Activated CD8-positive, alpha-beta memory T cell treated with anti-CD3 and anti-CD28 coated beads, Interleukin-2, amount 10 ng/mL, durations not matched to agents 7 days and 5 days (primary cell): ENCODE results near the gene SIRT2. TPM values are rescaled to one million over a fixed set of nuclear protein-coding genes. Genes with fewer than 3 reads are reported as not detected.
"Not testable (repeated sequence)": the region's sequence is repeated elsewhere in the genome, so short reads cannot be mapped to it uniquely, and the experiment has no call there.

Experiments
- ATAC-seq: fragments of 150-1000 bp; cut with Tn5 transposase; one replicate; pipeline ENCODE4 v1.10.0; 2021; ENCODE audit warnings: moderate library complexity
- CTCF ChIA-PET: fragments of 350-600 bp; sonication (Branson Sonifier 250); formaldehyde crosslinking; loops from one replicate; lab custom pipeline; 2021; ENCODE audit warnings: antibody characterized with exemption; lab: Charles Lee
- DNase-seq: peaks from one replicate; pipeline ENCODE4 v3.0.0-alpha.2; 2020
- H3K27ac Mint-ChIP-seq: one replicate; pipeline ENCODE4 v1.8.0; 2021; ENCODE audit warnings: mild to moderate bottlenecking, mixed read lengths
- H3K27me3 Mint-ChIP-seq: one replicate; pipeline ENCODE4 v1.8.0; 2021; ENCODE audit warnings: mixed read lengths
- H3K36me3 Mint-ChIP-seq: one replicate; pipeline ENCODE4 v1.8.0; 2021; ENCODE audit warnings: mild to moderate bottlenecking, mixed read lengths
- H3K4me1 Mint-ChIP-seq: one replicate; pipeline ENCODE4 v1.8.0; 2021; ENCODE audit warnings: mixed read lengths
- H3K4me3 Mint-ChIP-seq: one replicate; pipeline ENCODE4 v1.8.0; 2021; ENCODE audit warnings: mild to moderate bottlenecking, moderate library complexity, mixed read lengths
- H3K9me3 Mint-ChIP-seq: one replicate; pipeline ENCODE4 v1.8.0; 2022; ENCODE audit warnings: low read depth, mixed read lengths
- total RNA-seq, 2 experiments: library from RNA; stranded (reverse); gene quantifications; one replicate each; pipeline ENCODE4 v1.2.3, GENCODE V29; 2021

SIRT2 gene
- total RNA-seq = 10 to 100 TPM; 47.1 to 47.8 TPM

DNA sequence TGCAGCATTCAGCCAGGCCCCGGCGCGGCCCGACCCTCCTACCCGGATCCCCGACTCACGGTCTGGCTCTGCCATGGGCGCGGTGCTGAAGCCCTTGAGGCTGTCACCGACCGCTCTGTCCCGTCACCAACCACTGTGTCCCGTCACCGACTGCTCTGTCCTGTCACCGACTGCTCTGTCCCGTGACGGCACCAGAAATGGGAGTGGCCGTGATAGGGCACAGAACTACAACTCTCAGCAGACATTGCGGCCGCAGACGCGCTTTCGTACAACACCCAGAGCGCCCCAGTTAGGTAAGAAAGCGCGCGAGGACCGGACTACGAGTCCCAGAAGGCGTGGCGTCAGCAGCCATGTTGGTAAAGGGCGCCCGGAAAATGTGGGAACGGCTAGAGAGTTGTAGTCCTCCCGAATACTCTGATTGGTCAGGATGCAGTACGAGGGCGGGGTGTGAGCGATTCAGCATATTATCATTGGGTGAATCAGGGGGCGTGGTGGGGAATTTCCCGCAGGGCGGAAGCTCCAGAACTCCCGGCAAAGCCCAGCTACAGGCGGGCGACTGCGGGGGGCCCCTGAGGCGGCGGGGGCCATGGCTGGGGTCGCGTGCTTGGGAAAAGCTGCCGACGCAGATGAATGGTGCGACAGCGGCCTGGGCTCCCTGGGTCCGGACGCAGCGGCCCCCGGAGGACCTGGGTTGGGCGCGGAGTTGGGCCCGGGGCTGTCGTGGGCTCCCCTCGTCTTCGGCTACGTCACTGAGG, at the start of gene SIRT2, which contains the start of gene NFKBIB:
TSS of gene SIRT2 (minus strand) at position 172 of the 755 bp plus-strand sequence. CDS start at position 75, 97 bp downstream.
TSS of gene NFKBIB (plus strand) at position 523 of the 755 bp plus-strand sequence. CDS start at position 587, 64 bp downstream.
- H3K4me3 Mint-ChIP-seq = peak within 1 kb of the TSS; percentile 97
- no peaks in the 10 kb centered on the region for H3K27me3 Mint-ChIP-seq
- H3K4me1 Mint-ChIP-seq = peaks cover 40% of the 10 kb centered on the region
- peaks cover 26% of the 10 kb centered on the region for H3K36me3 Mint-ChIP-seq
- DNase-seq = peak; percentile 100
- no peaks in the 10 kb centered on the region for H3K9me3 Mint-ChIP-seq
- peak within 1 kb of the TSS; percentile 92 for H3K27ac Mint-ChIP-seq
- CTCF ChIA-PET = interaction anchor here (0.6 to 4.0 kb wide), 10 partner anchors 9 to 581 kb away, joined by 3 to 34 read pairs (median 4); partner anchors contain the start of genes FAM98C, MRPS12 and SARS2
- peak; percentile 92 for ATAC-seq

DNA sequence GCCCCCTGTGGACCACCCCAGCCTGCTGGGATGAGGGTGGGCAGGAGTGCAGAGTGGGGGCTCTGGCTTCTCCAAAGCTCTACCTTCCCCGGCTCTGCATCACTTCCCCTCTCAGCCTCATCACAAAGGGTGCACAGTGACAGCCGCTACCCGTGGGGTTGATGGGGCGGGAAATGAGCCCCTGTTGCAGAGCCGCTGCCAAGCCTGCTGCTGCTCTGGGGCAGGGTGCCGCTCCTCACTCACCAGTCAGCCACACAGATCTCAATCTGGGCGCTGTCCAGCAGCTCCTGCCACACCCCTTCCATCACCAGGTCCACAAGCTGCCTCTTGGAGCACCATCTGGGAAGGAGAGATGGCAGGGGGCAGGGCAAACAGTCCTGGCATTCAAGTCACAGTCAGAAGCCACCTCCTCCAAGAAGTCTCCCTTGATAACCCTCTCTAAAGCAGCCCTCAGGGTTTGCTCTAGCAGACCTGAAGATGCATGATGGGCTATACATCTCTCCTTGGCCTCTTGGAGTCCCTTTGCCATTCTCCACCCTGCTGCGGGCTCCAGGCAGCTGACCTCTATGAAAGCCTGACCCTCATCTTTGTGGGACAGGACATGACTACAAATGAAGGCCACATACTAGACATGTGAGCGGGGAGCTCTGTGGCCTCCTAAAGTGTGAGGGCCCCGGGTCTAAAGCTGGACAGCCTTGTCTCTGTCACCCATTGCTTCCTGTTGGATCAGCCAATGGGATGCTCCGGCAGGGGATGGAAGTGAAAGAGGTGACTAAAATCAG, 47.0 kb upstream of the SIRT2 start:
- CTCF ChIA-PET = interaction anchor here (2.2 kb wide), 1 partner anchor 13 kb away, joined by 5 read pairs; no protein-coding TSS in a partner anchor
- DNase-seq = no peak
- ATAC-seq = no peak
- Mint-ChIP-seq H3K4me3 (no peak overlapping the region), H3K27ac (no peak overlapping the region), H3K4me1 (peaks cover 19% of the 10 kb centered on the region), H3K27me3 (peaks cover 25% of the 10 kb centered on the region), H3K36me3 (no peaks in the 10 kb centered on the region), H3K9me3 (no peaks in the 10 kb centered on the region)

DNA sequence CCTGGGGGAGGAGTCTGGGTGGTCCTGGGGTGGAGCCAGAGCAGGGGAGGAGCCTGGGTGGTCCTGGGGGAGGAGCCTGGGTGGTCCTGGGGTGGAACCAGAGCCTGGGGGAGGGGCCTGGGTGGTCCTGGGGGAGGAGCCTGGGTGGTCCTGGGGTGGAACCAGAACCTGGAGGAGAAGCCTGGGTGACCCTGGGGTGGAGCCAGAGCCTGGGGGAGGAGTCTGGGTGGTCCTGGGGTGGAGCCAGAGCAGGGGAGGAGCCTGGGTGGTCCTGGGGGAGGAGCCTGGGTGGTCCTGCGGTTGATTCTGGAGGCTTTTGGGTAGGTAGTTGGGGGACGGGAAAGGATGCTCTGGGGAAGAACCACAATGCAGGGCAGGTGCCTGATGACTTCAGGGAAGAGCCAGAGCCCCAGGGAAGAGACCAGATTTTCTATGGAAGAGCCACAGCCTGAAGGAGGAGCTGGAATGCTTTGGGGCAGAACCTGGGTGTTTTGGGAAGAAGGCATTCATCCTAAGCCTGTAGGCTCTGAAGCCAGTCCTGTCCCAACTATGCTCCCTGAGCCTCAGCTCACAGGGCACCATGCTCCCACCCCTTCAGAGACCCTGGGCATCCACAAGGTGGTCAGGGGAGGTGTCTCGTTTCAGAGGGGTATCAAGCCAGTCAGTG, 46.3 kb upstream of the SIRT2 start:
- DNase-seq (no peak), ATAC-seq (no peak)
- Mint-ChIP-seq H3K4me1 (peaks cover 24% of the 10 kb centered on the region), H3K27ac (no peak overlapping the region), H3K27me3 (peaks cover 27% of the 10 kb centered on the region), H3K4me3 (no peak overlapping the region), H3K9me3 (no peaks in the 10 kb centered on the region), H3K36me3 (no peaks in the 10 kb centered on the region)
- CTCF ChIA-PET = interaction anchor here (2.2 kb wide), 1 partner anchor 12 kb away, joined by 5 read pairs; no protein-coding TSS in a partner anchor

DNA sequence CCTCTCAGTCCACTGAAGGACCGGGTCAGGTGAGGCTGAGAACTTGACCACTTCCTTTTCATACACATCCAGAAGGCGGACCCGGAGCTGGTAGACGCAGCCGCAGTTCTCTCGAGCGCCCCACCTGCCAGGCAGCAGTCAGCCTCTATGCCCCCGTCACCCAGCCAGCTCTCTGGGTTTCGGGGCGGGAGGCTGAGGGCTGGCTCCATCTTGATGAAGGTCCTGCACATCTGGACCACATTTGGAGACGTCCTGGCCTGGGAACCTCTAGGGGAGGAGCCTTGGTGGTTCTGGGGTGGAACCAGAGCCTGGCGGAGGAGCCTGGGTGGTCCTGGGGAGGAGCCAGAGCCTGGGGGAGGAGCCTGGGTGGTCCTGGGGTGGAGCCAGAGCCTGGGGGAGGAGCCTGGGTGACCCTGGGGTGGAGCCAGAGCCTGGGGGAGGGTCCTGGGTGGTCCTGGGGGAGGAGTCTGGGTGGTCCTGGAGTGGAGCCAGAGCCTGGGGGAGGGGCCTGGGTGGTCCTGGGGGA, 45.6 kb upstream of the SIRT2 start:
- CTCF ChIA-PET = interaction anchor here (1.6 to 2.2 kb wide), 2 partner anchors 12 to 14 kb away, joined by 5 read pairs; partner anchors contain the start of genes MRPS12 and SARS2
- H3K36me3 Mint-ChIP-seq = no peaks in the 10 kb centered on the region
- H3K27me3 Mint-ChIP-seq = peaks cover 29% of the 10 kb centered on the region
- H3K27ac Mint-ChIP-seq = no peak overlapping the region
- H3K4me3 Mint-ChIP-seq = no peak overlapping the region
- DNase-seq (no peak), ATAC-seq (no peak)
- H3K4me1 Mint-ChIP-seq = peaks cover 21% of the 10 kb centered on the region
- H3K9me3 Mint-ChIP-seq = no peaks in the 10 kb centered on the region

DNA sequence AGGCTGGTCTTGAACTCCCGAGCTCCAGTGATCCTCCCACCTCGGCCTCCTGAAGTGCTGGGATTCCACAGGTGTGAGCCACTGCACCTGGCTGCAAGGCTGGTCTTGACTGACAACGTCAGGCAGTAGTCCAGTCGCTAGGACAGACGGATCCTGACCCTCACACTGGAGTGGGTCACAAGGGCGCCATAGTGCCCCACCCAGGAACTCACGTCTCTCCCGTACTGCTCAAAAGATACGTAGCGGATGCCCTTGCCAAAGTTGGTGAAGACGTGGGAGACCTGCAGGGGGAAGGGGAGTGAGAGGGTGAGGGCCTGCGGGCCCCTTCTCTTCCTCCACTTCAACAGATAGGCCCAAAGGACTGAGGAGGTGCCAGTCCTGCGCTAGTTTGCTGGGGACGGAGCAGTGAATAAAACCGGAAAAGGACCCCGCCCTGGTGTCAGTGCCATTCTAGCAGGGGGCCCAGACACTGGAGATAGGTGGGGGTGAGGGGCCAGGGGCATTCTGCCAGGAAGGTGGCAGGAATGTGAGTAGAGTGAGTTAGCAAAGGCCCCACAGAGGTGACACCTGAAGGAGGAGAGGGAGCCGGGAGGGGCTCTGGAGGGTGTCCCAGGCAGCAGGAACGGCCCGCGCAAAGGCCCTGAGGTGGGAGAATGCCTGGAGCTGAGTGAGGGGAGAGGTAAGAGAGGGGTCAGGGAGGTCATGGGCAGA, 43.2 kb upstream of the SIRT2 start:
- peaks cover 17% of the 10 kb centered on the region for H3K27me3 Mint-ChIP-seq
- H3K4me1 Mint-ChIP-seq = peaks cover 15% of the 10 kb centered on the region
- no peaks in the 10 kb centered on the region for H3K9me3 Mint-ChIP-seq
- H3K4me3 Mint-ChIP-seq = no peak overlapping the region
- H3K36me3 Mint-ChIP-seq = no peaks in the 10 kb centered on the region
- CTCF ChIA-PET = interaction anchor here (0.7 to 1.1 kb wide), 2 partner anchors 10 to 11 kb away, joined by 3 read pairs; no protein-coding TSS in a partner anchor
- ATAC-seq (no peak), DNase-seq (no peak)
- H3K27ac Mint-ChIP-seq = no peak overlapping the region

DNA sequence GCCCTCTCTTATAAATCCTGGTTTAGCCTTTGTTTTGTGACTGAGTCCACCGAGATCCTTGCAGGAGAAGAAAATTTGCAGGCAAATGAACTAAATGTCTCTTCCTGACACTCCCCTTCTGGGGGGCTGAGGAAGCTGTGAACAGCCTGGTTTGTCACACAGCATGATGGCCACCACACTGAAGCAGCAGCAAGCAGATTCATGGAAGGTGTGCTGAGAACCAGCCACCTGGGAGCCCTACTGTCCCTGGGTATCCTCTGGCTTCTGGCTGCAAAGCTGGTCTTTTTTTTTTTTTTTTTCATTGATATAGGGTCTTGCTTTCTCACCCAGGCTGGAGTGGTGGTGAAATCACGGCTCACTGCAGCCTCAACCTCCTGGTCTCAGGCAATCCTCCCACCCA, 42.6 kb upstream of the SIRT2 start:
- DNase-seq = no peak
- CTCF ChIA-PET = interaction anchor here (0.7 kb wide), 1 partner anchor 10 kb away, joined by 3 read pairs; no protein-coding TSS in a partner anchor
- no peak for ATAC-seq
- Mint-ChIP-seq H3K9me3 (no peaks in the 10 kb centered on the region), H3K36me3 (no peaks in the 10 kb centered on the region), H3K27ac (no peak overlapping the region), H3K4me1 (peaks cover 15% of the 10 kb centered on the region), H3K27me3 (peaks cover 17% of the 10 kb centered on the region), H3K4me3 (no peak overlapping the region)

DNA sequence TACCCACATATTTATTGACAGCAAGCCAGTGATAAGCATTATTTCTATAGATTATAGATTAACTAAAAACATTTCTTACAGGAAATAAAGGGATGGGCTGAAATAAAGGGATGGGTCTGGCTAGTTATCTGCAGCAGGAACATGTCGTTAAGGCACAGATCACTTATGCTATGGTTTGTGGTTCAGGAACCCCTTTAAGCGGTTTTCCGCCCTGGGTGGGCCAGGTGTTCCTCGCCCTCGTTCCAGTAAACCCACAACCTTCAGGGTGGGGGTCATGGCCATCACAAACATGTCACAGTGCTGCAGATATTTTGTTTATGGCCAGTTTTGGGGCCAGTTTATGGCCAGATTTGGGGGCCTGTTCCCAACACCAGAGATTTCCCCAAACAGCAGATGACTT, 42.0 kb upstream of the SIRT2 start:
- not testable (repeated sequence) for H3K36me3 Mint-ChIP-seq, H3K27ac Mint-ChIP-seq, ATAC-seq, H3K4me3 Mint-ChIP-seq, H3K9me3 Mint-ChIP-seq, DNase-seq
- CTCF ChIA-PET = interaction anchor here (0.6 kb wide), 1 partner anchor 1179 kb away, joined by 3 read pairs; no protein-coding TSS in a partner anchor
- Mint-ChIP-seq H3K4me1 (peaks cover 15% of the 10 kb centered on the region), H3K27me3 (peaks cover 12% of the 10 kb centered on the region)

DNA sequence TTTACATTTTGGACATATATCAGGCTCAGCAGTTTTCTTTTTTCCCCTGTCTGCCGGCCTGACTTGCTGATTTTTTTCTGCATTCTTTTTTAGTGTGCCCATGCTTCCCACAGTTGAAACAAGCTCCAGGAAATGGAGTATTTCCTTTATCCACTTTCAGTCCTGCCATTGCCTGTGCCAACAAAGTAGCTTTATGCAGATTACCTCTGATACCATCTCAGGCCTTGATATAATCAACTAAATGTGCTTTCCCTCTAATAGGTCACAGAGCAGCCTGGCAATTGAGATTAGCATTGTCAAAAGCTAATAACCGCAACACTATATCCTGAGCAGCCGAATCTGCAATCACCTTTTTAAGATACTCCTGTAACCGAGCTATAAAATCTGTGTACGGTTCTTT, 40.5 kb upstream of the SIRT2 start:
- Mint-ChIP-seq H3K4me1 (peaks cover 15% of the 10 kb centered on the region), H3K36me3 (peaks cover 6% of the 10 kb centered on the region), H3K27me3 (peaks cover 12% of the 10 kb centered on the region), H3K4me3 (no peak overlapping the region), H3K9me3 (no peaks in the 10 kb centered on the region), H3K27ac (no peak overlapping the region)
- CTCF ChIA-PET = interaction anchor here (1.3 kb wide), 1 partner anchor 10 kb away, joined by 4 read pairs; the partner anchor contains the start of genes MRPS12 and SARS2
- DNase-seq = no peak
- ATAC-seq = no peak

DNA sequence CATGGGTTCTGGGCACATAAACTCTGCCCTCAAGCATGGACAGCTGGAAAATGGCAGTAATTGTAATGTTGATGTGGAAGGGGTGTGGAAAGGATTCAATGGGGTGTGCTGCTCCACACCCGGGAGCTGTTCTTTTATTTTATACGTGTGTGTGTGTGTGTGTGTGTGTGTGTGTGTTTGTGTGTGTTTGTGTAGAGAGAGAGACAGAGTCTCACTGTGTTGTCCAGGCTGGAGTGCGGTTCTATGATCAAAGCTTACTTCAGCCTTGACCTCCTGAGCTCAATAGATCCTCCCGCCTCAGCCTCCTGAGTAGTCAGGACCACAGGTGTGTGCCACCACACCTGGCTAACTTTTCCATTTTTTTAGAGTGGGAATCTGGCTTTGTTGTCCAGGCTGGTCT, 34.1 kb upstream of the SIRT2 start:
- Mint-ChIP-seq H3K4me1 (peaks cover 35% of the 10 kb centered on the region), H3K27me3 (no peaks in the 10 kb centered on the region), H3K9me3 (peaks cover 2% of the 10 kb centered on the region), H3K4me3 (no peak overlapping the region), H3K27ac (no peak overlapping the region), H3K36me3 (peaks cover 34% of the 10 kb centered on the region)
- CTCF ChIA-PET = interaction anchor here (0.6 to 4.6 kb wide), 13 partner anchors 10 to 597 kb away, joined by 3 to 30 read pairs (median 3); partner anchors contain the start of genes CATSPERG and FAM98C
- ATAC-seq = no peak
- no peak for DNase-seq

DNA sequence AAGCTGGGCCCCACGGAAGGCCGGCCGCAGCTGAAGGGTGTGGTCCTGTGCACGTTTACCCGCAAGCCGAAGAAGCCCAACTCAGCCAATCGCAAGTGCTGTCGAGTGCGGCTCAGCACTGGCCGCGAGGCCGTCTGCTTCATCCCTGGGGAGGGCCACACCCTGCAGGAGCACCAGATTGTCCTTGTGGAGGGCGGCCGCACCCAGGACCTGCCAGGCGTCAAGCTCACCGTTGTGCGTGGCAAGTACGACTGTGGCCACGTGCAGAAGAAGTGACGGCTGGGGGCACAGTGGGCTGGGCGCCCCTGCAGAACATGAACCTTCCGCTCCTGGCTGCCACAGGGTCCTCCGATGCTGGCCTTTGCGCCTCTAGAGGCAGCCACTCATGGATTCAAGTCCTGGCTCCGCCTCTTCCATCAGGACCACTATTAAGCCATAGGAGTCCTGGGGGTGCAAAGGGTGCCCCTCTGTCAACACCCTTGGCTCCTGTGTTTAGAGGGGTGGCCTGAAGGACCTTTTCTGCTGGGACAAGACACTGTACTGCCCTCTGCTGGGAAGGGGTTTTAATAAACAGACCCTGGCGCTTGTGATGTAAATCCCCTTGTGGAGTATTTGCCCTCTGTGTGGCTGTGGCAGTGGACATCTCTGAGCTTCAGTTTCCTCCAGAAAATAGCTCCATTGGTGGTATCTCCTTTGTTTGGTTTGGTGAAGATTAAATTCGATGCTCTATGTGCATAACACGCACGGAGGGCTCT, 33.2 kb upstream of the SIRT2 start:
- CTCF ChIA-PET = interaction anchor here (0.6 to 4.6 kb wide), 13 partner anchors 10 to 530 kb away, joined by 3 to 30 read pairs (median 3); partner anchors contain the start of genes ECH1 and FAM98C
- peak overlapping the region; percentile 18 for H3K4me3 Mint-ChIP-seq
- H3K36me3 Mint-ChIP-seq = peaks cover 36% of the 10 kb centered on the region
- DNase-seq = peak; percentile 65
- H3K4me1 Mint-ChIP-seq = peaks cover 43% of the 10 kb centered on the region
- H3K9me3 Mint-ChIP-seq = peaks cover 2% of the 10 kb centered on the region
- no peaks in the 10 kb centered on the region for H3K27me3 Mint-ChIP-seq
- no peak for ATAC-seq
- no peak overlapping the region for H3K27ac Mint-ChIP-seq

DNA sequence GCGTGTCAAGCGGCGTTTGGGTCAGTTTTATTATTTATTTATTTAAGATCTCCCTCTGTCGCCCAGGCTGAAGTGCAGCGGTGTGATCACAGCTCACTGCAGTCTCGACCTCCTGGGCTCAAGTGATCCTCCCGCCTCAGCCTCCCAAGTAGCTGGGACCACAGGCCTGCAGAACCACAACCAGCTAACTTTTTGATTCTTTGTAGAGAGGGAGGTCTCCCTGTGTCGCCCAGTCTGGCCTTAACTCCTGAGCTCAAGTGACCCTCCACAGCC, 32.0 kb upstream of the SIRT2 start:
- ATAC-seq (no peak), DNase-seq (no peak)
- Mint-ChIP-seq H3K36me3 (peaks cover 36% of the 10 kb centered on the region), H3K4me3 (peak overlapping the region; percentile 86), H3K4me1 (peaks cover 46% of the 10 kb centered on the region), H3K9me3 (peaks cover 2% of the 10 kb centered on the region), H3K27ac (peak overlapping the region; percentile 99), H3K27me3 (no peaks in the 10 kb centered on the region)
- CTCF ChIA-PET = interaction anchor here (1.1 to 4.6 kb wide), 11 partner anchors 10 to 529 kb away, joined by 3 to 42 read pairs (median 7); partner anchors contain the start of genes ECH1, FAM98C and RINL
